H9 (cell line): ENCODE measurements around the gene TMEM87A. TPM values are rescaled to one million over a fixed set of nuclear protein-coding genes. Genes with fewer than 3 reads are reported as not detected.

Experiments
- DNase-seq: peaks from one replicate; pipeline ENCODE4 v3.0.0-alpha.2; 2017
- H2AFZ ChIP-seq: one replicate; pipeline ENCODE4 v1.6.1; 2013; ENCODE audit warnings: mild to moderate bottlenecking, low read length, control low read depth, moderate library complexity
- H2AK5ac ChIP-seq: 2 replicates; pipeline ENCODE4 v1.6.1; 2013; ENCODE audit warnings: low read length, control low read depth, mixed read lengths; ENCODE audit not compliant: insufficient read length
- H2BK120ac ChIP-seq: one replicate; pipeline ENCODE4 v1.6.1; 2013; ENCODE audit warnings: low read depth, mild to moderate bottlenecking, low read length, control low read depth, inconsistent platforms; ENCODE audit not compliant: poor library complexity, severe bottlenecking
- H2BK12ac ChIP-seq: 2 replicates; pipeline ENCODE4 v1.6.1; 2013; ENCODE audit warnings: low read length, control low read depth, mixed read lengths, low read depth; ENCODE audit not compliant: insufficient read length
- H2BK15ac ChIP-seq: 2 replicates; pipeline ENCODE4 v1.6.1; 2013; ENCODE audit warnings: low read depth, low read length, control low read depth
- H2BK20ac ChIP-seq: one replicate; pipeline ENCODE4 v1.6.1; 2013; ENCODE audit warnings: low read depth, mild to moderate bottlenecking, low read length, control low read depth, inconsistent platforms; ENCODE audit not compliant: poor library complexity, severe bottlenecking
- H2BK5ac ChIP-seq: 2 replicates; pipeline ENCODE4 v1.6.1; 2013; ENCODE audit warnings: low read length, control low read depth, mixed read lengths; ENCODE audit not compliant: insufficient read length
- H3K14ac ChIP-seq: 2 replicates; pipeline ENCODE4 v1.6.1; 2013; ENCODE audit warnings: low read length, control low read depth; ENCODE audit not compliant: insufficient read depth
- H3K18ac ChIP-seq: 2 replicates; pipeline ENCODE4 v1.6.1; 2013; ENCODE audit warnings: low read depth, mild to moderate bottlenecking, mixed read lengths, low read length, control low read depth; ENCODE audit not compliant: insufficient read length
- H3K23ac ChIP-seq: 2 replicates; pipeline ENCODE4 v1.6.1; 2013; ENCODE audit warnings: low read length, control low read depth, mixed read lengths, low read depth; ENCODE audit not compliant: insufficient read length
- H3K23me2 ChIP-seq: 2 replicates; pipeline ENCODE4 v1.6.1; 2013; ENCODE audit warnings: low read depth, mild to moderate bottlenecking, mixed read lengths, low read length, control low read depth; ENCODE audit not compliant: insufficient read length, poor library complexity, severe bottlenecking
- H3K27ac ChIP-seq: 2 replicates; pipeline ENCODE4 v1.5.1; 2013; ENCODE audit warnings: low read length, control low read depth, mixed read lengths, low read depth; ENCODE audit not compliant: insufficient read length
- H3K27me3 ChIP-seq: 2 replicates; pipeline ENCODE4 v1.6.1; 2013; ENCODE audit warnings: low read length, control low read depth, inconsistent platforms; ENCODE audit not compliant: insufficient read depth
- H3K4ac ChIP-seq: 2 replicates; pipeline ENCODE4 v1.6.1; 2013; ENCODE audit warnings: low read depth, mild to moderate bottlenecking, control low read depth, inconsistent platforms, low read length, moderate library complexity
- H3K4me1 ChIP-seq: 2 replicates; pipeline ENCODE4 v1.6.1; 2013; ENCODE audit warnings: low read length, control low read depth, inconsistent platforms; ENCODE audit not compliant: insufficient read depth
- H3K4me2 ChIP-seq: 2 replicates; pipeline ENCODE4 v1.6.1; 2013; ENCODE audit warnings: low read length, control low read depth, mixed read lengths; ENCODE audit not compliant: insufficient read length, insufficient read depth
- H3K56ac ChIP-seq: 2 replicates; pipeline ENCODE4 v1.6.1; 2013; ENCODE audit warnings: low read depth, mild to moderate bottlenecking, mixed read lengths, low read length, control low read depth; ENCODE audit not compliant: insufficient read length
- H3K79me1 ChIP-seq: 2 replicates; pipeline ENCODE4 v1.6.1; 2013; ENCODE audit warnings: low read depth, mild to moderate bottlenecking, moderate library complexity, low read length, control low read depth, inconsistent platforms; ENCODE audit not compliant: insufficient read depth, poor library complexity, severe bottlenecking
- H3K79me2 ChIP-seq: 2 replicates; pipeline ENCODE4 v1.6.1; 2013; ENCODE audit warnings: low read length, control low read depth, inconsistent platforms; ENCODE audit not compliant: insufficient read depth
- H3K9ac ChIP-seq: 2 replicates; pipeline ENCODE4 v1.6.1; 2013; ENCODE audit warnings: low read length, control low read depth, mixed read lengths; ENCODE audit not compliant: insufficient read length; ENCODE audit errors: extremely low read depth
- H3K9me3 ChIP-seq: one replicate; pipeline ENCODE4 v1.6.1; 2013; ENCODE audit warnings: low read depth, low read length, inconsistent platforms; ENCODE audit not compliant: control insufficient read depth
- H3T11ph ChIP-seq: one replicate; pipeline ENCODE4 v1.6.1; 2013; ENCODE audit warnings: mild to moderate bottlenecking, low read length, control low read depth, inconsistent platforms
- H4K20me1 ChIP-seq: one replicate; pipeline ENCODE4 v1.6.1; 2013; ENCODE audit not compliant: control insufficient read depth, insufficient read length, insufficient read depth
- H4K5ac ChIP-seq: 2 replicates; pipeline ENCODE4 v1.6.1; 2013; ENCODE audit warnings: low read depth, mild to moderate bottlenecking, mixed read lengths, low read length, control low read depth; ENCODE audit not compliant: insufficient read length
- H4K8ac ChIP-seq: replicated peaks from 2 replicates; pipeline ENCODE4 v1.6.1; 2013; ENCODE audit warnings: low read length, control low read depth, mixed read lengths, low read depth; ENCODE audit not compliant: insufficient read length
- H4K91ac ChIP-seq: 2 replicates; pipeline ENCODE4 v1.6.1; 2013; ENCODE audit warnings: low read depth, mild to moderate bottlenecking, moderate library complexity, mixed read lengths, low read length, control low read depth; ENCODE audit not compliant: insufficient read length
- H3K27ac Mint-ChIP-seq, 3 experiments: 2 replicates in 2 of 3; 3 replicates in 1 of 3; pipeline ENCODE4 v1.8.0; 2020 to 2021; ENCODE audit warnings: mixed read lengths in 3 of 3, mild to moderate bottlenecking in 1 of 3, moderate library complexity in 1 of 3
- H3K27me3 Mint-ChIP-seq: 2 replicates; pipeline ENCODE4 v1.8.0; 2021; ENCODE audit warnings: low read depth, mild to moderate bottlenecking, moderate library complexity, mixed read lengths
- H3K36me3 Mint-ChIP-seq, 3 experiments: 2 replicates in 2 of 3; 3 replicates in 1 of 3; pipeline ENCODE4 v1.8.0; 2020 to 2021; ENCODE audit warnings: low read depth in 3 of 3, mixed read lengths in 3 of 3; ENCODE audit not compliant: insufficient read depth in 1 of 3
- H3K4me1 Mint-ChIP-seq, 2 experiments: 2 replicates each; pipeline ENCODE4 v1.8.0; 2020; ENCODE audit warnings: mixed read lengths in 2 of 2
- H3K4me3 Mint-ChIP-seq, 2 experiments: 2 replicates in 1 of 2; 3 replicates in 1 of 2; pipeline ENCODE4 v1.8.0; 2020 to 2021; ENCODE audit warnings: mild to moderate bottlenecking in 2 of 2, mixed read lengths in 2 of 2, moderate library complexity in 1 of 2
- H3K9me3 Mint-ChIP-seq, 2 experiments: 2 replicates in 1 of 2; 3 replicates in 1 of 2; pipeline ENCODE4 v1.8.0; 2020; ENCODE audit warnings: mild to moderate bottlenecking in 2 of 2, mixed read lengths in 2 of 2, moderate library complexity in 1 of 2
- CTCF ChIP-seq: fragments of 200-600 bp; sonication (generic); conservative IDR thresholded peaks from 3 replicates; pipeline ENCODE4 v1.8.0; 2021; ENCODE audit warnings: antibody characterized with exemption, mild to moderate bottlenecking
- WGBS: extraction: QIAGEN DNeasy Blood & Tissue Kit; methylation state at CpG from one replicate; pipeline ENCODE4 v1.1.7; 2013; ENCODE audit warnings: missing lambda C conversion rate, low lambda C conversion rate, mixed read lengths; ENCODE audit not compliant: insufficient read length; ENCODE audit errors: extremely low coverage; 5-methylcytosine and 5-hydroxymethylcytosine counted together
- total RNA-seq: library from RNA; stranded (reverse); gene quantifications from 2 replicates; pipeline ENCODE4 v1.2.1, GENCODE V29; 2021

The TMEM87A gene
- total RNA-seq, 1 experiment from 2014 or later: 46.7 TPM

GRCh38 chr15:42228036-42228435 is 45.2 kb downstream of the TMEM87A start:
- peaks cover 10 to 80% (median 54%) of the 10 kb centered on the region in 3 experiments; a peak in 5 of 7 replicates for H3K36me3 Mint-ChIP-seq
- TF ChIP-seq CTCF: no peak
- no peak overlapping the region for H2BK12ac ChIP-seq
- H3K9me3 ChIP-seq: no peaks in the 10 kb centered on the region
- H3K23ac ChIP-seq: no peak overlapping the region
- no peaks in the 10 kb centered on the region for H3K4me1 Mint-ChIP-seq
- no peaks in the 10 kb centered on the region for H3K23me2 ChIP-seq
- H4K91ac ChIP-seq: no peak overlapping the region
- no peak overlapping the region for H3K4ac ChIP-seq
- H2BK20ac ChIP-seq: no peak overlapping the region
- H2AK5ac ChIP-seq: no peak overlapping the region
- H3K27ac Mint-ChIP-seq: no peak overlapping the region
- H3K9me3 Mint-ChIP-seq: no peaks in the 10 kb centered on the region
- no peaks in the 10 kb centered on the region for H4K20me1 ChIP-seq
- no peak overlapping the region for H3K18ac ChIP-seq
- DNase-seq: no peak
- no peaks in the 10 kb centered on the region for H3K27me3 ChIP-seq
- no peak overlapping the region for H2BK5ac ChIP-seq
- H3K79me2 ChIP-seq: no peaks in the 10 kb centered on the region
- no peak overlapping the region for H2BK120ac ChIP-seq
- no peaks in the 10 kb centered on the region for H3K4me1 ChIP-seq
- WGBS: no CpG with 5 or more reads among the region's 1 CpG
- H3K56ac ChIP-seq: no peak overlapping the region
- H3K27ac ChIP-seq: no peak overlapping the region
- H3K79me1 ChIP-seq: no peaks in the 10 kb centered on the region
- H4K5ac ChIP-seq: no peak overlapping the region
- no peak overlapping the region for H3K9ac ChIP-seq
- H2BK15ac ChIP-seq: no peak overlapping the region
- H2AFZ ChIP-seq: no peak overlapping the region
- no peak overlapping the region for H3K4me3 Mint-ChIP-seq
- no peak overlapping the region for H3K4me2 ChIP-seq
- no peak overlapping the region for H4K8ac ChIP-seq
- H3T11ph ChIP-seq: no peak overlapping the region
- no peaks in the 10 kb centered on the region for H3K27me3 Mint-ChIP-seq
- no peak overlapping the region for H3K14ac ChIP-seq
